ENCODE data around the gene KIF19.

GRCh38 chr17:74344658-74345057 lies 18.6 kb downstream of the KIF19 start:
- TF ChIP-seq, protein P1, sequence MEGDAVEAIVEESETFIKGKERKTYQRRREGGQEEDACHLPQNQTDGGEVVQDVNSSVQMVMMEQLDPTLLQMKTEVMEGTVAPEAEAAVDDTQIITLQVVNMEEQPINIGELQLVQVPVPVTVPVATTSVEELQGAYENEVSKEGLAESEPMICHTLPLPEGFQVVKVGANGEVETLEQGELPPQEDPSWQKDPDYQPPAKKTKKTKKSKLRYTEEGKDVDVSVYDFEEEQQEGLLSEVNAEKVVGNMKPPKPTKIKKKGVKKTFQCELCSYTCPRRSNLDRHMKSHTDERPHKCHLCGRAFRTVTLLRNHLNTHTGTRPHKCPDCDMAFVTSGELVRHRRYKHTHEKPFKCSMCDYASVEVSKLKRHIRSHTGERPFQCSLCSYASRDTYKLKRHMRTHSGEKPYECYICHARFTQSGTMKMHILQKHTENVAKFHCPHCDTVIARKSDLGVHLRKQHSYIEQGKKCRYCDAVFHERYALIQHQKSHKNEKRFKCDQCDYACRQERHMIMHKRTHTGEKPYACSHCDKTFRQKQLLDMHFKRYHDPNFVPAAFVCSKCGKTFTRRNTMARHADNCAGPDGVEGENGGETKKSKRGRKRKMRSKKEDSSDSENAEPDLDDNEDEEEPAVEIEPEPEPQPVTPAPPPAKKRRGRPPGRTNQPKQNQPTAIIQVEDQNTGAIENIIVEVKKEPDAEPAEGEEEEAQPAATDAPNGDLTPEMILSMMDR (IDR thresholded peaks at IDR 0.05), result no peak
- no peak for TF ChIP-seq POLR2A (IDR thresholded peaks at IDR 0.05)
- no peak for TF ChIP-seq POLR2AphosphoS5 (IDR thresholded peaks at IDR 0.05)

All from stomach (tissue), 4 donors.